ENCODE measurements around the gene ZNF774. TPM values are rescaled to one million over a fixed set of nuclear protein-coding genes. Genes with fewer than 3 reads are reported as not detected.

The ZNF774 gene
- total and polyA plus RNA-seq, 8 donors = 0.58 to 7.1 (median 2.3) TPM

GRCh38 chr15:90360746-90361145, 8.7 kb downstream of the ZNF774 start:
- WGBS, 5 donors = 87 to 91% (median 89%) methylated on average over 14 of the region's 14 CpGs
- intact Hi-C loops (cut with DNase I; ENCODE audit: low total_unique reads) = no loop called here

GRCh38 chr15:90362936-90363212, 10.8 kb downstream of the ZNF774 start:
- peaks cover 0 to 20% (median 17%) of the 10 kb centered on the region in 4 donors for H3K36me3 ChIP-seq
- peak in 1 of 2 donors; percentile 44 for DNase-seq
- WGBS, 5 donors = 44 to 71% (median 59%) methylated on average over 2 of the region's 2 CpGs

More at GRCh38 chr15:90360746-90361145, 8.7 kb downstream of the ZNF774 start:
- H3K4me1 ChIP-seq = peaks cover 5 to 32% (median 16%) of the 10 kb centered on the region in 4 donors
- H3K9me3 ChIP-seq = no peaks in the 10 kb centered on the region
- no peak overlapping the region for H3K4me3 ChIP-seq
- TF ChIP-seq POLR2A (IDR thresholded peaks at IDR 0.05) (no peak), EP300 (IDR thresholded peaks at IDR 0.05) (no peak), POLR2AphosphoS5 (IDR thresholded peaks at IDR 0.05) (no peak), CTCF (IDR thresholded peaks at IDR 0.05) (no peak)
- peaks cover 0 to 25% (median 17%) of the 10 kb centered on the region in 4 donors for H3K36me3 ChIP-seq
- no peak for DNase-seq
- H3K27ac ChIP-seq = no peak overlapping the region
- no peaks in the 10 kb centered on the region for H3K27me3 ChIP-seq

GRCh38 chr15:90364251-90364650, 12.2 kb downstream of the ZNF774 start:
- WGBS, 5 donors = 74 to 86% (median 86%) methylated on average over 4 of the region's 4 CpGs
- H3K4me1 ChIP-seq = peaks cover 10 to 32% (median 21%) of the 10 kb centered on the region in 4 donors
- intact Hi-C loops (cut with DNase I; ENCODE audit: low total_unique reads) = no loop called here

More at GRCh38 chr15:90362936-90363212, 10.8 kb downstream of the ZNF774 start:
- TF ChIP-seq POLR2A (IDR thresholded peaks at IDR 0.05) (no peak), POLR2AphosphoS5 (IDR thresholded peaks at IDR 0.05) (peak in 1 of 3 donors; percentile 56)
- Histone ChIP-seq H3K4me3 (no peak overlapping the region), H3K27ac (peak overlapping the region in 4 of 5 donors; percentile 45 to 77 (median 68)), H3K4me1 (peaks cover 10 to 39% (median 20%) of the 10 kb centered on the region in 4 donors), H3K27me3 (no peaks in the 10 kb centered on the region), H3K9me3 (no peaks in the 10 kb centered on the region)
- intact Hi-C loops (cut with DNase I; ENCODE audit: low total_unique reads) = no loop called here

GRCh38 chr15:90365414-90366055, 13.5 kb downstream of the ZNF774 start:
- no peak for DNase-seq
- no peak overlapping the region for H3K27ac ChIP-seq
- H3K9me3 ChIP-seq = no peaks in the 10 kb centered on the region
- peaks cover 0 to 9% (median 4%) of the 10 kb centered on the region in 4 donors for H3K36me3 ChIP-seq
- H3K4me1 ChIP-seq = peaks cover 10 to 36% (median 21%) of the 10 kb centered on the region in 4 donors
- H3K27me3 ChIP-seq = no peaks in the 10 kb centered on the region
- TF ChIP-seq CTCF (IDR thresholded peaks at IDR 0.05) (no peak), POLR2AphosphoS5 (IDR thresholded peaks at IDR 0.05) (no peak), EP300 (IDR thresholded peaks at IDR 0.05) (no peak), POLR2A (IDR thresholded peaks at IDR 0.05) (no peak)
- intact Hi-C loops (cut with DNase I; ENCODE audit: low total_unique reads) = no loop called here
- 86 to 96% (median 90%) methylated on average over 15 of the region's 15 CpGs for WGBS, 5 donors
- no peak overlapping the region for H3K4me3 ChIP-seq

More at GRCh38 chr15:90364251-90364650, 12.2 kb downstream of the ZNF774 start:
- TF ChIP-seq POLR2A (IDR thresholded peaks at IDR 0.05) (no peak), CTCF (IDR thresholded peaks at IDR 0.05) (no peak), EP300 (IDR thresholded peaks at IDR 0.05) (no peak)
- no peak overlapping the region for H3K4me3 ChIP-seq
- H3K27ac ChIP-seq = no peak overlapping the region
- H3K9me3 ChIP-seq = no peaks in the 10 kb centered on the region
- H3K36me3 ChIP-seq = peaks cover 0 to 19% (median 17%) of the 10 kb centered on the region in 4 donors
- no peaks in the 10 kb centered on the region for H3K27me3 ChIP-seq
- no peak for DNase-seq

GRCh38 chr15:90367576-90367975, 15.5 kb downstream of the ZNF774 start:
- WGBS, 5 donors = 27 to 54% (median 40%) methylated on average over 3 of the region's 3 CpGs
- Histone ChIP-seq H3K27me3 (no peaks in the 10 kb centered on the region), H3K4me3 (no peak overlapping the region), H3K4me1 (peaks cover 1 to 27% (median 12%) of the 10 kb centered on the region in 4 donors), H3K9me3 (no peaks in the 10 kb centered on the region), H3K27ac (peak overlapping the region in 2 of 5 donors; percentile 39 to 47), H3K36me3 (no peaks in the 10 kb centered on the region)
- intact Hi-C loops (cut with DNase I; ENCODE audit: low total_unique reads) = no loop called here
- TF ChIP-seq POLR2AphosphoS5 (IDR thresholded peaks at IDR 0.05) (peak in 1 of 3 donors; percentile 18), POLR2A (IDR thresholded peaks at IDR 0.05) (no peak)
- peak in 1 of 2 donors; percentile 49 for DNase-seq
